HEK293 (cell line): ENCODE data around the gene LRRC4C.

Experiments
- CTCF ChIA-PET: fragments of 350-600 bp; formaldehyde crosslinking; extraction: SDS; loops from one replicate; lab custom pipeline; 2021; ENCODE audit warnings: antibody characterized with exemption; lab: Yijun Ruan, JAX
- POLR2A ChIA-PET: fragments of 300-600 bp; formaldehyde crosslinking; extraction: SDS; loops from one replicate; lab custom pipeline; 2020; ENCODE audit warnings: antibody characterized with exemption, inconsistent platforms; lab: Yijun Ruan, JAX
- H3K27ac ChIP-seq: fragments of 200-500 bp; sonication (Bioruptor generic); 2 replicates; pipeline ENCODE4 v1.5.1; 2014; ENCODE audit warnings: low read depth, low read length, control low read depth, inconsistent platforms; ENCODE audit errors: extremely low read depth
- H3K36me3 ChIP-seq, 2 experiments: fragments of 200-500 bp in 1 of 2; sonication (Bioruptor generic) in 1 of 2; 1 replicate in 1 of 2; 2 replicates in 1 of 2; pipeline ENCODE4 v1.5.1; 2014 to 2017; ENCODE audit warnings: inconsistent platforms in 2 of 2, low read length in 2 of 2; ENCODE audit not compliant: control insufficient read depth in 2 of 2, insufficient read depth in 1 of 2
- H3K4me1 ChIP-seq: fragments of 200-500 bp; sonication (Bioruptor generic); 2 replicates; pipeline ENCODE4 v1.5.1; 2014; ENCODE audit warnings: mild to moderate bottlenecking, low read length, inconsistent platforms; ENCODE audit not compliant: control insufficient read depth, insufficient read depth
- H3K4me3 ChIP-seq: 2 replicates; pipeline ENCODE4 v1.5.1; 2011; ENCODE audit warnings: low read depth, mild to moderate bottlenecking, control low read depth, low read length, moderate library complexity
- H3K9me3 ChIP-seq: fragments of 200-500 bp; sonication (Bioruptor generic); 2 replicates; pipeline ENCODE4 v1.5.1; 2014; ENCODE audit warnings: low read depth, low read length, inconsistent platforms; ENCODE audit not compliant: control insufficient read depth, insufficient read depth
- GLI2 ChIP-seq: fragments of 450-650 bp; formaldehyde crosslinking; IDR thresholded peaks from 2 replicates; pipeline ENCODE4; 2017; ENCODE audit warnings: missing biosample characterization, missing genetic modification characterization, low read depth, borderline replicate concordance
- HOXD13 ChIP-seq: sonication (generic); formaldehyde crosslinking; IDR thresholded peaks from 2 replicates; pipeline ENCODE4 v1.8.0; 2022; ENCODE audit warnings: missing genetic modification reagents, borderline replicate concordance
- SETDB1 ChIP-seq: IDR thresholded peaks from one replicate; pipeline ENCODE4 v1.6.1; 2017; ENCODE audit warnings: mild to moderate bottlenecking, low read length, moderate library complexity, mixed read lengths; ENCODE audit not compliant: insufficient read length
- ZNF146 ChIP-seq: fragments of 450-650 bp; formaldehyde crosslinking; IDR thresholded peaks from 2 replicates; pipeline ENCODE4 v1.5.1; 2016; ENCODE audit warnings: missing biosample characterization, missing genetic modification characterization
- ZNF223 ChIP-seq: fragments of 450-650 bp; formaldehyde crosslinking; IDR thresholded peaks from 2 replicates; pipeline ENCODE4 v1.5.1; 2016; ENCODE audit warnings: missing biosample characterization, missing genetic modification characterization
- ZNF341 ChIP-seq: fragments of 450-650 bp; formaldehyde crosslinking; IDR thresholded peaks from 2 replicates; pipeline ENCODE4; 2016; ENCODE audit warnings: low read depth, missing biosample characterization, missing genetic modification characterization
- ZNF37A ChIP-seq: fragments of 450-650 bp; IDR thresholded peaks from 2 replicates; pipeline ENCODE4 v1.5.1; 2018; ENCODE audit warnings: missing biosample characterization, missing genetic modification characterization
- ZNF416 ChIP-seq: fragments of 450-650 bp; formaldehyde crosslinking; IDR thresholded peaks from 2 replicates; pipeline ENCODE4 v1.5.1; 2016; ENCODE audit warnings: missing biosample characterization, missing genetic modification characterization
- ZNF473 ChIP-seq: fragments of 450-650 bp; formaldehyde crosslinking; IDR thresholded peaks from 2 replicates; pipeline ENCODE4 v1.5.1; 2017; ENCODE audit warnings: missing biosample characterization, missing genetic modification characterization
- ZNF621 ChIP-seq: fragments of 450-650 bp; formaldehyde crosslinking; IDR thresholded peaks from 2 replicates; pipeline ENCODE4 v1.5.1; 2017; ENCODE audit warnings: missing biosample characterization, missing genetic modification characterization
- ZNF654 ChIP-seq: fragments of 450-650 bp; formaldehyde crosslinking; IDR thresholded peaks from 2 replicates; pipeline ENCODE4 v1.5.1; 2016; ENCODE audit warnings: low read depth, missing biosample characterization, missing genetic modification characterization
- TF ChIP-seq, protein P1 (sequence below): fragments of 450-650 bp; formaldehyde crosslinking; IDR thresholded peaks from 2 replicates; pipeline ENCODE4 v1.5.1; 2017; ENCODE audit warnings: missing biosample characterization, missing genetic modification characterization
- TF ChIP-seq, protein P2 (sequence below): fragments of 450-650 bp; formaldehyde crosslinking; IDR thresholded peaks from 2 replicates; pipeline ENCODE4 v1.5.1; 2016; ENCODE audit warnings: missing biosample characterization, missing genetic modification characterization
- TF ChIP-seq, protein P3 (sequence below): fragments of 450-650 bp; formaldehyde crosslinking; IDR thresholded peaks from 2 replicates; pipeline ENCODE4 v1.5.1; 2016; ENCODE audit warnings: missing biosample characterization, missing genetic modification characterization, borderline replicate concordance
- TF ChIP-seq, protein P4 (sequence below): fragments of 450-650 bp; formaldehyde crosslinking; IDR thresholded peaks from 2 replicates; pipeline ENCODE4 v1.5.1; 2016; ENCODE audit warnings: missing biosample characterization, missing genetic modification characterization
- TF ChIP-seq, protein P5 (sequence below): fragments of 450-650 bp; formaldehyde crosslinking; IDR thresholded peaks from 2 replicates; pipeline ENCODE4 v1.5.1; 2017; ENCODE audit warnings: missing biosample characterization, missing genetic modification characterization
- TF ChIP-seq, protein P6 (sequence below): fragments of 450-650 bp; formaldehyde crosslinking; IDR thresholded peaks from 2 replicates; pipeline ENCODE4 v1.5.1; 2016; ENCODE audit warnings: missing biosample characterization, missing genetic modification characterization
- TF ChIP-seq, protein P7 (sequence below): fragments of 450-650 bp; formaldehyde crosslinking; IDR thresholded peaks from 2 replicates; pipeline ENCODE4 v1.5.1; 2016; ENCODE audit warnings: missing biosample characterization, missing genetic modification characterization

Gene LRRC4C

DNA sequence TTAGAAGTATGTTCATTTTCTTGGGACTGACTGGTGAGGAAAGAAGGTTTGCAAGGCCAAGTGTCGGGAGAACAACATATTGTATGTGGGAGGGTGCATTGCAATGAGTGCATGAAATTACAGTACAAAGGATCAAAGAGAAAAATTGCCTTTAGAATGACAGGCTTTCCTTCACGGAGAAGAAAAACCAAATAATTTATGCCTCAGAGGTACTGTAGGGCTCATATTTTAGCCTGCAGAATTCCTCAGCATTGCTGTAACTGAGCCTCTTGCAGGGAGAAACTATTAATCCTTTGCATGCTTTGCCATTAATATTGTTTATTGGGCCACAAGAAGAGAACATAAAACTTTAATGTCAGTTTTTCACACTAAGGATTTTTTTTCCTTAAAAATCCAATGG is 60.1 kb downstream of the LRRC4C start:
- Histone ChIP-seq H3K27ac (no peak overlapping the region), H3K9me3 (no peaks in the 10 kb centered on the region), H3K4me1 (no peaks in the 10 kb centered on the region), H3K36me3 (no peaks in the 10 kb centered on the region), H3K4me3 (no peak overlapping the region)
- CTCF ChIA-PET: no interaction called here
- POLR2A ChIA-PET: no interaction called here
- TF ChIP-seq ZNF341 (tag by site-specific recombination) (no peak), ZNF223 (tag by site-specific recombination) (no peak), ZNF654 (tag by site-specific recombination) (no peak), ZNF37A (tag by site-specific recombination) (no peak), ZNF473 (no peak), ZNF416 (tag by site-specific recombination) (no peak), GLI2 (tag by site-specific recombination) (no peak), SETDB1 (no peak), HOXD13 (CRISPR knock-in tag) (no peak), ZNF146 (tag by site-specific recombination) (no peak), ZNF621 (tag by site-specific recombination) (no peak)
- TF ChIP-seq, protein P1, sequence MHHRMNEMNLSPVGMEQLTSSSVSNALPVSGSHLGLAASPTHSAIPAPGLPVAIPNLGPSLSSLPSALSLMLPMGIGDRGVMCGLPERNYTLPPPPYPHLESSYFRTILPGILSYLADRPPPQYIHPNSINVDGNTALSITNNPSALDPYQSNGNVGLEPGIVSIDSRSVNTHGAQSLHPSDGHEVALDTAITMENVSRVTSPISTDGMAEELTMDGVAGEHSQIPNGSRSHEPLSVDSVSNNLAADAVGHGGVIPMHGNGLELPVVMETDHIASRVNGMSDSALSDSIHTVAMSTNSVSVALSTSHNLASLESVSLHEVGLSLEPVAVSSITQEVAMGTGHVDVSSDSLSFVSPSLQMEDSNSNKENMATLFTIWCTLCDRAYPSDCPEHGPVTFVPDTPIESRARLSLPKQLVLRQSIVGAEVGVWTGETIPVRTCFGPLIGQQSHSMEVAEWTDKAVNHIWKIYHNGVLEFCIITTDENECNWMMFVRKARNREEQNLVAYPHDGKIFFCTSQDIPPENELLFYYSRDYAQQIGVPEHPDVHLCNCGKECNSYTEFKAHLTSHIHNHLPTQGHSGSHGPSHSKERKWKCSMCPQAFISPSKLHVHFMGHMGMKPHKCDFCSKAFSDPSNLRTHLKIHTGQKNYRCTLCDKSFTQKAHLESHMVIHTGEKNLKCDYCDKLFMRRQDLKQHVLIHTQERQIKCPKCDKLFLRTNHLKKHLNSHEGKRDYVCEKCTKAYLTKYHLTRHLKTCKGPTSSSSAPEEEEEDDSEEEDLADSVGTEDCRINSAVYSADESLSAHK (tag by site-specific recombination): no peak
- TF ChIP-seq, protein P2, sequence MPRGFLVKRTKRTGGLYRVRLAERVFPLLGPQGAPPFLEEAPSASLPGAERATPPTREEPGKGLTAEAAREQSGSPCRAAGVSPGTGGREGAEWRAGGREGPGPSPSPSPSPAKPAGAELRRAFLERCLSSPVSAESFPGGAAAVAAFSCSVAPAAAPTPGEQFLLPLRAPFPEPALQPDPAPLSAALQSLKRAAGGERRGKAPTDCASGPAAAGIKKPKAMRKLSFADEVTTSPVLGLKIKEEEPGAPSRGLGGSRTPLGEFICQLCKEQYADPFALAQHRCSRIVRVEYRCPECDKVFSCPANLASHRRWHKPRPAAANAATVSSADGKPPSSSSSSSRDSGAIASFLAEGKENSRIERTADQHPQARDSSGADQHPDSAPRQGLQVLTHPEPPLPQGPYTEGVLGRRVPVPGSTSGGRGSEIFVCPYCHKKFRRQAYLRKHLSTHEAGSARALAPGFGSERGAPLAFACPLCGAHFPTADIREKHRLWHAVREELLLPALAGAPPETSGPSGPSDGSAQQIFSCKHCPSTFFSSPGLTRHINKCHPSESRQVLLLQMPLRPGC (tag by site-specific recombination): no peak
- TF ChIP-seq, protein P3, sequence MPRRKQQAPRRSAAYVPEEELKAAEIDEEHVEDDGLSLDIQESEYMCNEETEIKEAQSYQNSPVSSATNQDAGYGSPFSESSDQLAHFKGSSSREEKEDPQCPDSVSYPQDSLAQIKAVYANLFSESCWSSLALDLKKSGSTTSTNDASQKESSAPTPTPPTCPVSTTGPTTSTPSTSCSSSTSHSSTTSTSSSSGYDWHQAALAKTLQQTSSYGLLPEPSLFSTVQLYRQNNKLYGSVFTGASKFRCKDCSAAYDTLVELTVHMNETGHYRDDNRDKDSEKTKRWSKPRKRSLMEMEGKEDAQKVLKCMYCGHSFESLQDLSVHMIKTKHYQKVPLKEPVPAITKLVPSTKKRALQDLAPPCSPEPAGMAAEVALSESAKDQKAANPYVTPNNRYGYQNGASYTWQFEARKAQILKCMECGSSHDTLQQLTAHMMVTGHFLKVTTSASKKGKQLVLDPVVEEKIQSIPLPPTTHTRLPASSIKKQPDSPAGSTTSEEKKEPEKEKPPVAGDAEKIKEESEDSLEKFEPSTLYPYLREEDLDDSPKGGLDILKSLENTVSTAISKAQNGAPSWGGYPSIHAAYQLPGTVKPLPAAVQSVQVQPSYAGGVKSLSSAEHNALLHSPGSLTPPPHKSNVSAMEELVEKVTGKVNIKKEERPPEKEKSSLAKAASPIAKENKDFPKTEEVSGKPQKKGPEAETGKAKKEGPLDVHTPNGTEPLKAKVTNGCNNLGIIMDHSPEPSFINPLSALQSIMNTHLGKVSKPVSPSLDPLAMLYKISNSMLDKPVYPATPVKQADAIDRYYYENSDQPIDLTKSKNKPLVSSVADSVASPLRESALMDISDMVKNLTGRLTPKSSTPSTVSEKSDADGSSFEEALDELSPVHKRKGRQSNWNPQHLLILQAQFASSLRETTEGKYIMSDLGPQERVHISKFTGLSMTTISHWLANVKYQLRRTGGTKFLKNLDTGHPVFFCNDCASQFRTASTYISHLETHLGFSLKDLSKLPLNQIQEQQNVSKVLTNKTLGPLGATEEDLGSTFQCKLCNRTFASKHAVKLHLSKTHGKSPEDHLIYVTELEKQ (tag by site-specific recombination): no peak
- TF ChIP-seq, protein P4, sequence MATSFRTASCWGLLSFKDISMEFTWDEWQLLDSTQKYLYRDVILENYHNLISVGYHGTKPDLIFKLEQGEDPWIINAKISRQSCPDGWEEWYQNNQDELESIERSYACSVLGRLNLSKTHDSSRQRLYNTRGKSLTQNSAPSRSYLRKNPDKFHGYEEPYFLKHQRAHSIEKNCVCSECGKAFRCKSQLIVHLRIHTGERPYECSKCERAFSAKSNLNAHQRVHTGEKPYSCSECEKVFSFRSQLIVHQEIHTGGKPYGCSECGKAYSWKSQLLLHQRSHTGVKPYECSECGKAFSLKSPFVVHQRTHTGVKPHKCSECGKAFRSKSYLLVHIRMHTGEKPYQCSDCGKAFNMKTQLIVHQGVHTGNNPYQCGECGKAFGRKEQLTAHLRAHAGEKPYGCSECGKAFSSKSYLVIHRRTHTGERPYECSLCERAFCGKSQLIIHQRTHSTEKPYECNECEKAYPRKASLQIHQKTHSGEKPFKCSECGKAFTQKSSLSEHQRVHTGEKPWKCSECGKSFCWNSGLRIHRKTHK (tag by site-specific recombination): no peak
- TF ChIP-seq, protein P5, sequence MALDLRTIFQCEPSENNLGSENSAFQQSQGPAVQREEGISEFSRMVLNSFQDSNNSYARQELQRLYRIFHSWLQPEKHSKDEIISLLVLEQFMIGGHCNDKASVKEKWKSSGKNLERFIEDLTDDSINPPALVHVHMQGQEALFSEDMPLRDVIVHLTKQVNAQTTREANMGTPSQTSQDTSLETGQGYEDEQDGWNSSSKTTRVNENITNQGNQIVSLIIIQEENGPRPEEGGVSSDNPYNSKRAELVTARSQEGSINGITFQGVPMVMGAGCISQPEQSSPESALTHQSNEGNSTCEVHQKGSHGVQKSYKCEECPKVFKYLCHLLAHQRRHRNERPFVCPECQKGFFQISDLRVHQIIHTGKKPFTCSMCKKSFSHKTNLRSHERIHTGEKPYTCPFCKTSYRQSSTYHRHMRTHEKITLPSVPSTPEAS (tag by site-specific recombination): no peak
- TF ChIP-seq, protein P6, sequence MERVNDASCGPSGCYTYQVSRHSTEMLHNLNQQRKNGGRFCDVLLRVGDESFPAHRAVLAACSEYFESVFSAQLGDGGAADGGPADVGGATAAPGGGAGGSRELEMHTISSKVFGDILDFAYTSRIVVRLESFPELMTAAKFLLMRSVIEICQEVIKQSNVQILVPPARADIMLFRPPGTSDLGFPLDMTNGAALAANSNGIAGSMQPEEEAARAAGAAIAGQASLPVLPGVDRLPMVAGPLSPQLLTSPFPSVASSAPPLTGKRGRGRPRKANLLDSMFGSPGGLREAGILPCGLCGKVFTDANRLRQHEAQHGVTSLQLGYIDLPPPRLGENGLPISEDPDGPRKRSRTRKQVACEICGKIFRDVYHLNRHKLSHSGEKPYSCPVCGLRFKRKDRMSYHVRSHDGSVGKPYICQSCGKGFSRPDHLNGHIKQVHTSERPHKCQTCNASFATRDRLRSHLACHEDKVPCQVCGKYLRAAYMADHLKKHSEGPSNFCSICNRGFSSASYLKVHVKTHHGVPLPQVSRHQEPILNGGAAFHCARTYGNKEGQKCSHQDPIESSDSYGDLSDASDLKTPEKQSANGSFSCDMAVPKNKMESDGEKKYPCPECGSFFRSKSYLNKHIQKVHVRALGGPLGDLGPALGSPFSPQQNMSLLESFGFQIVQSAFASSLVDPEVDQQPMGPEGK (tag by site-specific recombination): no peak
- TF ChIP-seq, protein P7, sequence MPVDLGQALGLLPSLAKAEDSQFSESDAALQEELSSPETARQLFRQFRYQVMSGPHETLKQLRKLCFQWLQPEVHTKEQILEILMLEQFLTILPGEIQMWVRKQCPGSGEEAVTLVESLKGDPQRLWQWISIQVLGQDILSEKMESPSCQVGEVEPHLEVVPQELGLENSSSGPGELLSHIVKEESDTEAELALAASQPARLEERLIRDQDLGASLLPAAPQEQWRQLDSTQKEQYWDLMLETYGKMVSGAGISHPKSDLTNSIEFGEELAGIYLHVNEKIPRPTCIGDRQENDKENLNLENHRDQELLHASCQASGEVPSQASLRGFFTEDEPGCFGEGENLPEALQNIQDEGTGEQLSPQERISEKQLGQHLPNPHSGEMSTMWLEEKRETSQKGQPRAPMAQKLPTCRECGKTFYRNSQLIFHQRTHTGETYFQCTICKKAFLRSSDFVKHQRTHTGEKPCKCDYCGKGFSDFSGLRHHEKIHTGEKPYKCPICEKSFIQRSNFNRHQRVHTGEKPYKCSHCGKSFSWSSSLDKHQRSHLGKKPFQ: no peak
